ENCODE results near the gene SSR2.
A peak's percentile ranks its signal among the peaks of the same experiment; 100 is the strongest.

SSR2 gene

DNA sequence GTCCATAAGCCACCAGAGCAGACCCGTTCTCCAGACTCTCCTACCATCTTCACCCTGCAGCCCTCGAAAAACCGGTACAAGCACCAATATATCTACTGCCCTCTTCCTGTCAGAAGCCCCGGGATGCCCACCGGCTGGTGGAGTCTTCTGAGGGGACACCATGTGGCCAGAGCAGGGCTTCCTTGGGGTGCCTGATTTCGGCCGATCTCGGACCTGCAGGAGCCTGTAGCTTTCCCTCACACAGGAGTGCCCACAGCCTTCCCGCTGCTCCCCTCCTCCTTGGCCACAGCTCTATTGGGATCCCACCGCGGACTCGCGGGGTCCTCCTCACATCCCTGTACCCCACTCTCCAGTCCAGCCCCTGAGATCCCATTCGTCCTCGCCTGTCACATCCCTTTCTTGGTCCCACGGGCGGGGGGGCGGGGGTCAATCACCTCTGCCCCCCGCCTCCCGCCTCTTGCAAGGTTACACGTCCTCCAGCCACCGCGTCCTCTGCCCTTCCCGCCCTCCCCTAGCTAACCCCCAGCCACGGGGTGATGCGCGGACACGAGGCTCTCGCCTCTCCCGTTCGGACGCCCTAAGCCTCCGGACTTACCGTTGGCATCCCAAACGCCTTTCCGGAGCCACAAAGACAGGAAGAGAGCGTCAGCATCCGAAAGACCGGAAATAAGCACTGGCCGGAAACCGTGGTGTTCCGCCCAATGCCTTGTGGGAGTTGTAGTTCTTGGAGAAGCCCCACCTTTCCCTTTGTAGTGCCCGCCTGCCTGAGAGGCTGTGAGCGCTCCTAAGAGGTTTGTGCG, at the start of gene SSR2:
Gene SSR2 (minus strand): TSS at position 659 of the 800 bp plus-strand sequence. CDS start 784 bp downstream, outside the sequence.
- peak; percentile 80 for DNase-seq

DNA sequence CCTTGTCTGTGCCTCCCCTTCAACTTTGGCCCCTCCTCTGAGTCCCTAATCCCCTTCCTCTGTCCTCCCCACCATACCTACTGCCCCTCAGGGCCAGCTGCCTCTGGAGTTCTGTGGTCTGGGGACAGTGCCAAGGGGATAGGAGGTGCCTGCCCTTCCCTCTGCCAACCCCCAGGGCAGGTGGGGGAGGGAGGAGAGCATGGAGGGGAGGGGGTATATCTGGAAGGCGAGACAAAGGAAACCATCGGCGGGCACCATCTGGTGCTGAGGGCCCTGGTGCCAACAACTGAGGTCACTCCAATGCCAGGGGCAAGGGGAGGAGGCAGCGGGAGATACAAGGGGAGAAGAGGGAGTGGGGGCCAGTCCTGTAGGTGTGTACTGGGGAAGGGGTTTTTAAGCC, 49.8 kb upstream of the SSR2 start:
- no peak for DNase-seq

- DNase-seq = no peak
Measured at GRCh38 chr1:156069490-156070455, 49.0 kb upstream of the SSR2 start.

DNA sequence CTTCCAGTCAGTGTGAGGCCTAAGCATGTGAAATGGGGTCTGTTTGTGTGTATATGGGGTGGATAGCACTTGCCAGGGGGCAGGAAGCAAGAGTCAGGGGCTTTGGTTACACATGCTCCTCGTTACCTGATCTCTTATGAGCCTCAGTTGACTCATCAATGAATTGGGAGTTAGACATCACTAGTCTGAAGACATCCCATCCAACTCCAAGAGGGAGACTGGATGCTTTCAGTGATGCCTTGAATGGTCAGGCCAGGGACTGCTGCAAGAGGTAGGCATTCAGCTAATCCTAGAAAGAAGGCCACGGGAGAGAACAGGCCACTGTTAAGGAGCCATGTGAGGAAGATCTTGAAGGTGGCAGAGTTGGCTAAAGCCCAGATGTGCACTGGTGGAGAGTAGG, 46.5 kb upstream of the SSR2 start:
- no peak for DNase-seq

GRCh38 chr1:156065871-156066270, 45.1 kb upstream of the SSR2 start:
- no peak for DNase-seq

DNA sequence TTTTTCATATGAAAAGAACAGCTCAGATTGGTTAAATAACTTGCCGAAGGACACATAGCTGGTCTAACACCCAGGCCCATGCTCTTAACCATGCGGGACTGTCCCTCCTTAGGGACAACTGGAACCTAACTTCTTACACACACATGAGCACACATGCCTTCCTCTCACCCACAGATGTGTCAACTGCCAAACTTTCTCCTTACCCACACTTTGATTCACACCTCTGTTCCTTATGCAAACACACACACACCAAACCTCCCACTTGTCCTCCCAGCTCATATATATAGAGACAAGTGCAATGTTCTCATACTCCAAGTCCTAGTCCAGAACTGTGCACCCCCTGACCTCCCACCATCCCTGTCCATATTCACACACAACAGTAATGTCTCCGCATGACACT, 44.5 kb upstream of the SSR2 start:
- DNase-seq = no peak

DNA sequence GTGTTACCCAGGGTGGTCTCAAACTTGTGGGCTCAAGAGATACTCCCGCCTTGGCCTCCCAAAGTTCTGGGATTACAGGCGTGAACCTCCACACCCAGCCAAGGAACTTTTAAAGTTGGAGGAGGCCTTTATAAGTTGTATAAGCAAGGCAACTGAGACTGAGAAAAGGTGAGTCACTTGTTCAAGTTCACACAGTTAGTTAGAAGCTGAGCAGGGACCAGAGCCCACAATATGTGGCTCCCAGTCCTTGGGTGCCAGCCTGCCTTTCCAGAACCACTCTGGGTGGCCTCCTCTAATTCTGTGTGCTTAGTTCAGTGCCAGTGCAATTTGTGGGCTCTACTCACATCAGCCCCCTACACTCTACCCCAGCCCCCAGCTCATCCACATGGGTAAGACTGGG, 43.9 kb upstream of the SSR2 start:
- no peak for DNase-seq

GRCh38 chr1:156063997-156064285, 43.2 kb upstream of the SSR2 start:
- DNase-seq = no peak

DNA sequence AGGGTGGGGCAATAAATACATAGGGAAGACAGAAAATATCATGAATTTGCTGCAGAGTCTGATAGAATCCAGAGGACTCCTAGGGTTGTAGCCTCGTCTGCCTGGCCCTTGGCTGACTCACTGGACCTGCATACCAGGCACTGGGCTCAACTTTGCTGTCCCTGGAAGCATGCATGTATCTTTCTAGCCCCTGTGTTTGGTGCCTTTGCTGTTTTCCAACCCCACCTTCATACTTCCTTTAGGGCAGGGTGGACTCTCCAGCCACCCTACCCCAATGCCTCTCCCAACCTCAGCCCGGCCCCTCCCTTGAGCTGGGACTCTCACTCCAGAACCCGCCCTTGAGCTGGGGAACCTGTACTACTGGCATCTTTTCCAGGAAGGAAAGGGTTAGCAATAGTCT, 41.4 kb upstream of the SSR2 start:
- DNase-seq = no peak

DNA sequence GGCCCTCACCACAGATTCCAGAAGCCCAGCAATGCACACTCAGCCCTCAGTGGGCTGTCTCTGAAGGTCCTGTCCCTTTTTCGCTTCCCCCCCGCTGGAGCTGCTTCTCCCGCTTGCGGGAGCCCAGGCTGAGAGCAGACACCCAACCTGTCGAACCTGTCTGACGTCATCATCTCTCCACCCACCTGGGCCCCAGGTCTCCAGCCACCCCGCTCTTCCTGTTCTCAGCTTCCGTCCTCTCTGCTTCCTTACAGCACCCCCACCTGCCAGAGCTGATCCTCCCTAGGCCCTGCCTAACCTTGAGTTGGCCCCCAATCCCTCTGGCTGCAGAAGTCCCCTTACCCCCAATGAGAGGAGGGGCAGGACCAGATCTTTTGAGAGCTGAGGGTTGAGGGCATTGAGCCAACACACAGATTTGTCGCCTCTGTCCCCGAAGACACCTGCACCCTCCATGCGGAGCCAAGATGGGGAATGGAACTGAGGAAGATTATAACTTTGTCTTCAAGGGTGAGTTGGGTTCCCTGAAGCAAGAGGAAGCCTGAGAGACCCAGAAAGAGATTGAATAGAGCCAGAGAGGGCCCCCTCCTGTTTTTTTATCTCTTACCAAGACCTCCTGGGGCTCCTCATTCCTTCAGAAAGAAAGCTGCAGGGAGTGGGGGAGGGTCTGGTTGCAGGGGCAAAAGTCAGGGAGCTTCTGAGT, 40.3 kb upstream of the SSR2 start, which contains the start of gene RAB25:
Gene RAB25 (plus strand): TSS at position 224 of the 700 bp plus-strand sequence. CDS start 241 bp downstream, at position 465.
- no peak for DNase-seq

DNA sequence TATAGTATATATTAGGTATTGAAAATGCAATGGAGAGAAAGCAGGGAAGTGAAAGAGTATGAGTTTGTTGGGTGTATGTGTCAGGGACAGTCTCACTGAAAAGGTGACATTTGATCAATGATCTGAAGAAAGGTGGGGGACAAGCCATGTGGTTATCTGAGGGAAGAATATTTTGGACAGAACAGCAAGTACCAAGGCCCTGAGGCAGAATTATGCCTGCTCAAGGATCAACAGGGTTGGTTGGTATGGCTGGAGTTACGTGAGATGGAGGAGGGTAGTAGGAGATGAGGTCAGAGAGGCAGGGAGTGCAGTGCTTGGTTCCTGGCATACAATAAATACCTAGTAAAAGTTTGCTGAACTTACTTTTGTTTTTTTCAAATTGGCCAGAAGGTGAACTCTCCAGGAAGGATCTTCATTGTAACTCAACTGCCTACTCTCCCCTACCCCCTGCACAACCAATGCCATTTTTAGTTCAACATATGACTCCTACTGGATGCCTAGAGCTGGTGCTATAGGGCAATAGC, 35.6 kb upstream of the SSR2 start:
- no peak for DNase-seq

GRCh38 chr1:156055281-156056048, 34.7 kb upstream of the SSR2 start:
- DNase-seq = no peak

DNA sequence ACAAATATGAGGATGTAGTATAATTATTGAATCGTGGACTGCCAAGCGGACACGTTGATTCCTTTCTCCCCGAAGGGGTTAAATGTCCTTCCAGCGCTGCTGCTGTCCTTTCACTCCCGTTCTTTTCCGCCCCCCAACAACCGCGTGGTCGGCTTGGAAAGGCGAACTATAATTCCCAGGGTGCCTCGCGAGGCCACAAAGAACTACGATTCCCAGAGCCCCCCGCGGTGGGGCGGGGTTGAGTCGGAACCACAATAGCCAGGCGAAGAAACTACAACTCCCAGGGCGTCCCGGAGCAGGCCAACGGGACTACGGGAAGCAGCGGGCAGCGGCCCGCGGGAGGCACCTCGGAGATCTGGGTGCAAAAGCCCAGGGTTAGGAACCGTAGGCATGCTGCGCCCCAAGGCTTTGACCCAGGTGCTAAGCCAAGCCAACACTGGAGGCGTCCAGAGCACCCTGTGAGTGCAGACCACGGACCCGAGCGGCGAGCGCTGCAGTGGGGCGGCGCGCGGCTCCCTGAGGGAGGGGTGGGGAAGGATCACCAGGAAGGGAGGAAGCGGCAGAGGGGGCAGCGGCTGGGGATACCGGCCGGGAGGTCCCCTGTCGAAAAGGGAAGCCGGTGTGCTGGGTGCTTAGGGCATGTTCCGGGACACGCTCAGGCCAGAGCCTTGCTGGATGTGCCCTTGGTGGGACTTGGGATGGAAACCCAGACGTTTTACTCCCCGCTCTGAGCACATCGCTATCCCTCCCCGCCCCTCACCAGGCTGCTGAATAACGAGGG, 33.9 kb upstream of the SSR2 start, which contains the start of gene LAMTOR2:
Gene LAMTOR2 (plus strand): TSS at position 283 of the 781 bp plus-strand sequence. CDS start 108 bp downstream, at position 391.
- peak; percentile 95 for DNase-seq

DNA sequence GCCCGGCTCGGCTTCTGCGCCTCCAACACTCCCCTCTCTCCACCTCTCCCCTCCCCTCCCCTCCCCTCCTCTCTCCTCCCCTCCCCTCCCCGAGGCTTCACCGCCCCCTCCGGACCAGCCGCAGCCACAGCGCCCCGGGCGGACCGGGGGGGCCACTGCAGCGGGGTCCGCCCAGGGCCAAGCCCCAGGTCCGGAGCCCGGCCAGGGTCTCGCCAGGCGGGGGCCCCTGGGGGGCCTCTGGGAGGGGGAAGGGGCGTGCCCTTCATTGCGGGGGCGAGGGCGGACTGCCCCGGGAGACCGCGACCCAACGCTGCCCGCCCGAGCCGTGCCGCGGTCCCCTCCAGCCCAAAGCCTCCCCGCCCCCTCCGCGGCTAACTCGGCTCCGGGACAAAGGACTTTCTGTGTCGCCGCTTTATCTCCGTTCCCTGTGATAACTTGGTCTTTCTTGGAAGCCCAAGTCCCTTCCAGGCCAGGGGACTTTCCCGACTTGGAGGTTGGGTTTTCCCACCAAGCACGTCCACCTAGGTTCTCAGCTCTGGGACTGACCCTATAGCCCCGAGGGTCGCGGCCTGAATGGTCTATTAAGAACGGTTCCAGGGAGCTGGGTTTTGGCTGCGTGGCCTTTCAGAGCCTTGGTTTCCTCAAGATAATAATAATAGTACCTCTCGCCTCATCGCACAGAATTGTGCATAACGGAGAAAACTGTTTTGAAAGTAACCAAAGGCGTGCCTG, 33.2 kb upstream of the SSR2 start, which contains the start of gene UBQLN4:
Gene UBQLN4 (minus strand): TSS at position 31 of the 732 bp plus-strand sequence. CDS start 97 bp downstream, outside the sequence.
- DNase-seq = peak; percentile 84

- DNase-seq = peak; percentile 62
Measured at GRCh38 chr1:156052862-156053767, 32.4 kb upstream of the SSR2 start.

DNA sequence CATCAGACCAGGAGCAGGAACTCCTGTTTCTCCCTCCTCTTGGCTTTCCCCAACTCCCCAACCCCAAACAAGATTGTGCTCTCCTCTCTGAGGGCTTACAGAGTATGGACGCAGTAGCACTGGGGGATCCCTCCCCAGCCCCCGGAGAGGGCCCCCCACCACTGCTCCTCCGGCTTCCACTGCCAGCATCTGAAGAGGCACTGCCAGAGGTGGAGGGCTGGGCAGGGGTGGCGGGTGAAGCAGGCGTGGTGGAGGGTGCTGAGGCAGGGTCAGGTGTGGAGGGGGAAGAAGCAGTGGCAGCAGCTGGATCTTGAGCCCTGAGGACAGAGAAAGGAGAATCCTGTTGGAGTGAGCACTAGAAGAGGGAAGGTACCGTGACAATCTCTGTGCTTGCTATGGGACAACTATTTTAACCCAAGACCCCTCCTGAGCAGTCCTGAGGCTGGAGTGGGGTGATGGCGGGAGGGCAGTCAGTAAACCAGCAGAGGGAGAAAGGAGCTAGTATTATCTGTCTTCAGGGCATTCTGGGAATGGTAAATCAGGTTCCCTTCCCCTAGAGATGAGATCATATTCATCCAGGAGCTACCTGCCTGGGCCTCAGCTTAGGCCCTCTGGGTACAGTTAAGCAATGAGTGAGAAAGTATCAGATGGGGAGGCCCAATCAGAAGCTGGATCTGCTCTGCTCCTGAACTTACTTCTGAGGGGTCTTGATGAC, 30.4 kb upstream of the SSR2 start:
- DNase-seq = no peak

DNA sequence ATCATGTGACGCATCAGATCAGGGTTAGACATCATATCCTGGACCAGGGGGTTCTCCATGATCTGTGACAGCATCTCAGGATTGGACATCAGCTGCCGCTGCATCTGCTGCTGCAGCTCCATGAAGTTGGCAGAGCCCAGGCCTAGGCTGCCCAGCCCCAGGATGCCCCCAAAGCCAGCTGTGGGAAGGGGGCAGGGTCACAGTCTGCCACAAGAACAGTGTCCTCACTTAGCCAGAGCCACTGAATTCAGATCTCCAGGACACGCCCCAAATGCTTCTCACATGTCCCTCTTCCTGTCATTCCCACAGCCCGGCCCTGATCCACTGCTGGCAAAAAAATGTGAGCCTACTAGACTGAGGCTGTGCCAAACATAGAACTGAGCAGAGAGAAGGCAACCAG, 29.6 kb upstream of the SSR2 start:
- no peak for DNase-seq

- no peak for DNase-seq
Measured at GRCh38 chr1:156048663-156049258, 28.0 kb upstream of the SSR2 start.
